Measurements from ENCODE around the gene TEX35.
A peak's percentile ranks its signal among the peaks of the same experiment; 100 is the strongest.

The TEX35 gene

DNA sequence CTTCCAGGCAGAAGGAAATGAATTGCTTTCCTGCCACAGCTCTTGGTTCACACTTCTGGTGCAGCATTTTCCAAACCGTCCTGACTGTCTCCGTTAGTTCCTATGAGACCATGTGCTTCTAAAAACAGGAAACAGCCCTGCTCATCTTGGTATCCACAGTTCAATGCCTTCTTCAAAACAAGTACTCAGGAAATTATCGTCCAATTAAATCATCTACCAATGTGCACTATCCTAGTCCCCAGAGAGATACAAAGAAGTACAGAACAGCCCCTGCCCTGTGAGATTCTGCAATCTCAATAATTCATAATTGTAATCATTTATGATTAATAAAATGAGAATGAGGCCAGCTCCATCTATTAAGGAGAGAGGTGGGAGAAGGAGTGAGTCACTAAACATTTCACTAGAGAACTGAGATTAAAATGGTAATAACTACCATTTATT, 27.3 kb upstream of the TEX35 start:
- no peak overlapping the region for H3K27ac ChIP-seq (ENCODE audit: low read length)

DNA sequence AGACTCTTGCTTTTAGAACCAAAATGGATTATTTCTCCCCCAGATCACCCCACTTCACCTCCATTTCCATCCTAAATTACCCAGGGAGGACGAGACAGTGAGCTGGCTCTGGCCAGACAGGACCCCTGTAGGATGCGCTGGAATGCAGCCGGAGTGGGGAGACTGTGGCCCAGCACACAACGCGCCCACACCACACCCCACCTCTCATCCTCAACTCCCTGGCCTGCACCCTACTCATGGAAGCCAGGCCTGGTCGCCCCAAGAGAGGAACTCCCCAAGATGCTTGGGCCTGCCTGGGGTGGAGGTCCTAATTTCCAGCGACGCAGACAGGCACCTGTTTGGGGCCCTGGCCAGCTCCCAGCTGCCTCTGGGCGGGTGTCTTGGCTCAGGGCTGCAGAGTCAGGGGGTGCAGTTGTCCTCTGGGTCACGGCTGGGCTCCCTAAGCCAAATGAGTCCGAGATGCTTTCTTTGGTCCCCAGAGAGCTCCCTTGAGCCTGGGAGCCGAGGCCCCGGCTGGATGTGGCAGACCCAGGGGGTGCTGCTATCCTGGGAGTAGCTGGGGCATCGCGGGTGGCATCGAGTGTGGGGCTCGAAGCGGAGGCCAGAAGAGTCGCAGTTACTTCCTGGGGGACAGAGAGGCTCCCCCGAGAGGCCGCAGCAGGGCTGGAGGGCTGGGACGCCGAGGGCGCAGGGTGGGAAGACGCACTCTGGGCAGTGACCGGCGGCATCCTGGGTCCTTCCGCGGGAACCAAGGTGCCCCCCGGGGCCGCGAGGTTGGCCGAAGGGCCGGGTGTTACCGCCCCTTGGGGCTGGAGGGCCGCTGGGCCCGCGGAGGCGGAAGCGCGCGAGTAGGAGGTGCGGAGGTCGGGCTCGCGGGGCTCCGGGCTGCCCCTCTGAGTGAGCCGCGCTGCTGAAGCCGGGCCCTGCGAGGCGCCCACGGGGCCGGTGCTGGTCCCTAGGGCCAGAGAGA, 26.5 kb upstream of the TEX35 start:
- Histone ChIP-seq H3K36me3 (ENCODE audit: control insufficient read depth in 1 of 2, insufficient read depth in 2 of 2, low read length in 2 of 2) (no peaks in the 10 kb centered on the region), H3K9me3 (ENCODE audit: control insufficient read depth in 1 of 2, low read length in 2 of 2) (no peaks in the 10 kb centered on the region), H3K27me3 (ENCODE audit: low read depth, low read length) (no peaks in the 10 kb centered on the region), H3K27ac (ENCODE audit: low read length) (no peak overlapping the region), H3K4me1 (ENCODE audit: control insufficient read depth in 1 of 2, insufficient read depth in 2 of 2, low read length in 2 of 2) (peaks cover 0 to 12% of the 10 kb centered on the region in 2 donors), H3K4me3 (ENCODE audit: low read depth in 1 of 2, low read length in 2 of 2) (peak overlapping the region in 1 of 2 donors; percentile 49)

More for the DNA sequence above, 27.3 kb upstream of the TEX35 start:
- no peak overlapping the region for H3K4me3 ChIP-seq (ENCODE audit: low read depth in 1 of 2, low read length in 2 of 2)
- peaks cover 0 to 12% of the 10 kb centered on the region in 2 donors for H3K4me1 ChIP-seq (ENCODE audit: control insufficient read depth in 1 of 2, insufficient read depth in 2 of 2, low read length in 2 of 2)
- no peaks in the 10 kb centered on the region for H3K9me3 ChIP-seq (ENCODE audit: control insufficient read depth in 1 of 2, low read length in 2 of 2)
- H3K27me3 ChIP-seq (ENCODE audit: low read depth, low read length), result no peaks in the 10 kb centered on the region
- no peaks in the 10 kb centered on the region for H3K36me3 ChIP-seq (ENCODE audit: control insufficient read depth in 1 of 2, insufficient read depth in 2 of 2, low read length in 2 of 2)

GRCh38 chr1:178487070-178487615, 25.8 kb upstream of the TEX35 start:
- no peaks in the 10 kb centered on the region for H3K36me3 ChIP-seq (ENCODE audit: control insufficient read depth in 1 of 2, insufficient read depth in 2 of 2, low read length in 2 of 2)
- H3K9me3 ChIP-seq (ENCODE audit: control insufficient read depth in 1 of 2, low read length in 2 of 2), result no peaks in the 10 kb centered on the region
- H3K27ac ChIP-seq (ENCODE audit: low read length), result no peak overlapping the region
- peak overlapping the region in 1 of 2 donors; percentile 49 for H3K4me3 ChIP-seq (ENCODE audit: low read depth in 1 of 2, low read length in 2 of 2)
- H3K4me1 ChIP-seq (ENCODE audit: control insufficient read depth in 1 of 2, insufficient read depth in 2 of 2, low read length in 2 of 2), result peaks cover 0 to 12% of the 10 kb centered on the region in 2 donors
- no peaks in the 10 kb centered on the region for H3K27me3 ChIP-seq (ENCODE audit: low read depth, low read length)

DNA sequence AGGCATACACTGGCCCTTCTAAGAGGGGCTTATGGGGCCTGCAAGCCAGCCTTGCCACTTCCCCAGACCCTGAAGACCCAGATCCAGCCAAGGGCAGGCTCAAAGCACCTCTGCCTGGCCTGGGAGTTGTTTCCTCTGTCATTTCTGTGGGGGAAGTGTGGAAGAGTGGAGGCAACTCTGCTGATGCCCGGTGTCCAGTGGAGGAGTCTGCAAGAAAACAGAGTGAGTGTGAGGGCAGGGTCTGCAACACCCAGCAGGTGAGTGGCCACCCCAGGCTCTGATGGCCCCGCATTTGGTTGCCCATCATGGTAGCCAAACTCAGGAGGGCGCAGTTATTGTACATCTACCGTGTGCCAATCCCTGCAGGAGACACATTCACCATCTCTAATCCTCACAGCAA, 24.5 kb upstream of the TEX35 start:
- Histone ChIP-seq H3K4me1 (ENCODE audit: control insufficient read depth in 1 of 2, insufficient read depth in 2 of 2, low read length in 2 of 2) (peaks cover 0 to 12% of the 10 kb centered on the region in 2 donors), H3K9me3 (ENCODE audit: control insufficient read depth in 1 of 2, low read length in 2 of 2) (no peaks in the 10 kb centered on the region), H3K27ac (ENCODE audit: low read length) (no peak overlapping the region), H3K27me3 (ENCODE audit: low read depth, low read length) (no peaks in the 10 kb centered on the region), H3K36me3 (ENCODE audit: control insufficient read depth in 1 of 2, insufficient read depth in 2 of 2, low read length in 2 of 2) (no peaks in the 10 kb centered on the region), H3K4me3 (ENCODE audit: low read depth in 1 of 2, low read length in 2 of 2) (no peak overlapping the region)

DNA sequence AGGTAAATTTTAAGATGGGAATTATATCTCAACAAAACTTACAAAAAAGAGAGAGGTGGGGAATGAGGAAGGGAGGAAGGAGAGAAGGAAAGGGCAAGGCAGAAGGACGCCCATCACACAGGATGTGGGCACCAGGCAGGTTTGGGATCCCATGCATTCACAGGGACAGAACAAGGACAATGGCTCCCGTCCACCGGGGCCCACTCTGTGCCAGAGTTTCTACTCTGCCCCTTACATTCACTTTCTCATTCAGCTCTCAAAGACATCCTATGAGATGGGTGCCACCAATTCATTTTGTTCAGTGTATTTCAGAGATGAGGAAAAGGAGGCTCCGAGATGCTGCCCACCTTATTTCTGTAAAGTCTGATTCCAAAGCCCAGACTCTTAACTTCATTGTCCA, 23.5 kb upstream of the TEX35 start:
- Histone ChIP-seq H3K9me3 (ENCODE audit: control insufficient read depth in 1 of 2, low read length in 2 of 2) (no peaks in the 10 kb centered on the region), H3K4me1 (ENCODE audit: control insufficient read depth in 1 of 2, insufficient read depth in 2 of 2, low read length in 2 of 2) (peaks cover 0 to 12% of the 10 kb centered on the region in 2 donors), H3K4me3 (ENCODE audit: low read depth in 1 of 2, low read length in 2 of 2) (no peak overlapping the region), H3K36me3 (ENCODE audit: control insufficient read depth in 1 of 2, insufficient read depth in 2 of 2, low read length in 2 of 2) (no peaks in the 10 kb centered on the region), H3K27ac (ENCODE audit: low read length) (no peak overlapping the region), H3K27me3 (ENCODE audit: low read depth, low read length) (no peaks in the 10 kb centered on the region)

- H3K9me3 ChIP-seq (ENCODE audit: control insufficient read depth in 1 of 2, low read length in 2 of 2), result no peaks in the 10 kb centered on the region
- no peaks in the 10 kb centered on the region for H3K27me3 ChIP-seq (ENCODE audit: low read depth, low read length)
- H3K36me3 ChIP-seq (ENCODE audit: control insufficient read depth in 1 of 2, insufficient read depth in 2 of 2, low read length in 2 of 2), result no peaks in the 10 kb centered on the region
- no peak overlapping the region for H3K4me3 ChIP-seq (ENCODE audit: low read depth in 1 of 2, low read length in 2 of 2)
- peaks cover 0 to 12% of the 10 kb centered on the region in 2 donors for H3K4me1 ChIP-seq (ENCODE audit: control insufficient read depth in 1 of 2, insufficient read depth in 2 of 2, low read length in 2 of 2)
- no peak overlapping the region for H3K27ac ChIP-seq (ENCODE audit: low read length)
Observed at GRCh38 chr1:178490136-178490535, 22.8 kb upstream of the TEX35 start.

DNA sequence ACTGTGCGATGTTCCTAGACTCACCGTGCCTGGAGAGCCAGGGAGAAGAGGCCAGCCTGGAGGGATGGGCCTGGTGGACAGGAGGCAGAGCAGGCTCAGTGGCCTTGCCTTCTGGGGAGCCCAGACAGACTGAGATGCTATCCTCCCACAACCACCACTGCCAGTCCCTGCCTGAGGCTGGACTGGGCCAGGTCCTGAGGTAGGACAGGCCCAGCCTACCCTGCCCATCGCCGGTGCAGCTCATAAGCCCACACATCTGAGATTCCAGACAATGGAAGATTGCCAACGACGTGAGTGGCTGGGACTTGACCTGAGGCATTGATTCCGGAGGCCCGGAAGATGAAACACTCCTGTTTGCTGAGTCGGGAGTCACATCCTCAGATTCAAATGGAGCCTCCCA, 21.9 kb upstream of the TEX35 start:
- H3K27me3 ChIP-seq (ENCODE audit: low read depth, low read length), result no peaks in the 10 kb centered on the region
- H3K36me3 ChIP-seq (ENCODE audit: control insufficient read depth in 1 of 2, insufficient read depth in 2 of 2, low read length in 2 of 2), result no peaks in the 10 kb centered on the region

DNA sequence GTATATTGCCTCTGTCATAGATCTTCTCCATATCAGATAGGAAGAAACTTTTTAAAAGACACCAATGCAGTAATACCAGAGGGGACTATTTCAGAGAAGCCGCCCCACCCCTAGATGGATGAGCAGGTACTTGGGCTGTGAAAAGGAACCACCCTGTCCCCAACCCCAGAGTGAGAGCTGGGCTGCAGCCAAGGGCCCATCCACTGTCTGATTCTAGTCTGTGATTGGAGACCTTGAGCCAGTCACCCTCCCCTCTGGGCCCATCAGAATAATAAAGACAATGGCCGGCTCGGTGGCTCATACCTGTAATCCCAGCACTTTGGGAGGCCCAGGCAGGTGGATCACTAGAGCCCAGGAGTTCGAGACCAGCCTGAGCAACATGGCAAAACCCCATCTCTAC, 21.2 kb upstream of the TEX35 start:
- H3K4me3 ChIP-seq (ENCODE audit: low read depth in 1 of 2, low read length in 2 of 2), result no peak overlapping the region
- no peaks in the 10 kb centered on the region for H3K27me3 ChIP-seq (ENCODE audit: low read depth, low read length)
- no peaks in the 10 kb centered on the region for H3K9me3 ChIP-seq (ENCODE audit: control insufficient read depth in 1 of 2, low read length in 2 of 2)
- peaks cover 0 to 5% of the 10 kb centered on the region in 2 donors for H3K4me1 ChIP-seq (ENCODE audit: control insufficient read depth in 1 of 2, insufficient read depth in 2 of 2, low read length in 2 of 2)
- H3K36me3 ChIP-seq (ENCODE audit: control insufficient read depth in 1 of 2, insufficient read depth in 2 of 2, low read length in 2 of 2), result no peaks in the 10 kb centered on the region
- H3K27ac ChIP-seq (ENCODE audit: low read length), result no peak overlapping the region

More for the DNA sequence above, 21.9 kb upstream of the TEX35 start:
- H3K4me3 ChIP-seq (ENCODE audit: low read depth in 1 of 2, low read length in 2 of 2), result no peak overlapping the region
- peaks cover 0 to 12% of the 10 kb centered on the region in 2 donors for H3K4me1 ChIP-seq (ENCODE audit: control insufficient read depth in 1 of 2, insufficient read depth in 2 of 2, low read length in 2 of 2)
- no peak overlapping the region for H3K27ac ChIP-seq (ENCODE audit: low read length)
- no peaks in the 10 kb centered on the region for H3K9me3 ChIP-seq (ENCODE audit: control insufficient read depth in 1 of 2, low read length in 2 of 2)

DNA sequence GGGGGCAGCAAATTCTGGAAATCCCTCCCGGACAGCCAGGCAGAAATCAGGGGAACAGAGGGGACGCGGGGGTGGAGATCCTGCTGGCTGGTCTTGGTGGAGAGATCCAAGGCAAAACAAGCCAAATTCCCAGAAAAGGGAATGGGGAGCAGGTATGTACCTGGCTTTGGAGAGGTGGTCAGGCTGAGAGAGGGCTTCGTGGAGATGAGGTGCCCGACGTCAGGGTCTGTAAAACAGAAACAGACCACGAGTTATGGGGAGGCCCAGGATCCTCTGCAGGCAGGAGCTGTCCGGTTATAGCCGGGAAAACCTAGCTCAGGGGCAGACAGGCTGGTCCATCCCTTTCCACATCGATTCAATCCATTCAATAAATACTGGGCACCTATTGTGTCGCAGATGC, 20.6 kb upstream of the TEX35 start:
- Histone ChIP-seq H3K27ac (ENCODE audit: low read length) (no peak overlapping the region), H3K27me3 (ENCODE audit: low read depth, low read length) (no peaks in the 10 kb centered on the region), H3K9me3 (ENCODE audit: control insufficient read depth in 1 of 2, low read length in 2 of 2) (no peaks in the 10 kb centered on the region), H3K4me1 (ENCODE audit: control insufficient read depth in 1 of 2, insufficient read depth in 2 of 2, low read length in 2 of 2) (no peaks in the 10 kb centered on the region), H3K36me3 (ENCODE audit: control insufficient read depth in 1 of 2, insufficient read depth in 2 of 2, low read length in 2 of 2) (no peaks in the 10 kb centered on the region), H3K4me3 (ENCODE audit: low read depth in 1 of 2, low read length in 2 of 2) (no peak overlapping the region)

DNA sequence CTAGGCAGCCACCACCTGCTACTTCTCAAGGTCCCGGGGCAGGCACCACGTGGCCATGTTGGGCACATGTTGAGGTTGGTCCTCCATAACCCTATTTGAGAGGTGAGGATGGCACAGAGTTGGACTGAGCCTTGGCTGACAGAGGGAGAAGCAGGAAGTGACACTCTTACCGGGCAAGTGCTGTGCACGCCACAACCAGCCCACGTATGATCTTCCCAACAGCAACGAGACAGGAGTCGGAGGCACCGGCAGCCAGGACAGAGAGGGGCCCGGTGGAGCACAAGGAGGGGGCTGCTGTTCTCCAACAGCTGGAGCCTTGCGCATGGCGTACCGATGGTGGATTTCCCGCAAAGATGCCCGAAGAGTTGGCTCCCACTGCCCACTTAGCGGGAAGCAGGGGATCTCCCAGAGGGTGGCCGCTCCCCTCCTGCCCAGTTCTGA, 19.6 kb upstream of the TEX35 start:
- Histone ChIP-seq H3K4me1 (ENCODE audit: control insufficient read depth in 1 of 2, insufficient read depth in 2 of 2, low read length in 2 of 2) (no peaks in the 10 kb centered on the region), H3K9me3 (ENCODE audit: control insufficient read depth in 1 of 2, low read length in 2 of 2) (no peaks in the 10 kb centered on the region), H3K27me3 (ENCODE audit: low read depth, low read length) (no peaks in the 10 kb centered on the region), H3K27ac (ENCODE audit: low read length) (no peak overlapping the region), H3K4me3 (ENCODE audit: low read depth in 1 of 2, low read length in 2 of 2) (no peak overlapping the region), H3K36me3 (ENCODE audit: control insufficient read depth in 1 of 2, insufficient read depth in 2 of 2, low read length in 2 of 2) (no peaks in the 10 kb centered on the region)

DNA sequence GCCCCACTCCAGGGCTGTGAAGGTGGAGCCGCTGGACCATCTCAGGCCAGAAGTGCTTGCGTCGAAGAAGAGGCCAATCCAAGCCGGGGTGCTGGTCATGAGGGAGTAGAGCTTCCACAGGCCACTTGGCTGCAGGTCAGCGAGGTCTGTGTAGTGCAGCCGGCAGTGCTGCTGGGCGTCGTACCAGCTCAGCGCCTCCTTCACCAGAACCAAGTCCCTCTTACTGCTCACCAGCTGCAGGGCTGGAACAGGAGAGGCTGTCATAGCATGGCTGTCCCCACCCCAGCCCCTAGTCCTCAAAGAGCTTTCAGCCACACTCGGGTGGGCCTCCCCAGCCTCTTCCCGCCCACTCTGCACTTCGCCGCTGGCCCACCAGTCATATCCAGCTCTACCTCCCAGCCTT, 18.3 kb upstream of the TEX35 start:
- Histone ChIP-seq H3K4me1 (ENCODE audit: control insufficient read depth in 1 of 2, insufficient read depth in 2 of 2, low read length in 2 of 2) (no peaks in the 10 kb centered on the region), H3K36me3 (ENCODE audit: control insufficient read depth in 1 of 2, insufficient read depth in 2 of 2, low read length in 2 of 2) (no peaks in the 10 kb centered on the region), H3K27me3 (ENCODE audit: low read depth, low read length) (no peaks in the 10 kb centered on the region), H3K27ac (ENCODE audit: low read length) (no peak overlapping the region), H3K4me3 (ENCODE audit: low read depth in 1 of 2, low read length in 2 of 2) (no peak overlapping the region), H3K9me3 (ENCODE audit: control insufficient read depth in 1 of 2, low read length in 2 of 2) (no peaks in the 10 kb centered on the region)

Measured in muscle layer of duodenum (tissue), 2 donors.